ENCODE data around the gene PLEKHG5.

Gene PLEKHG5

DNA sequence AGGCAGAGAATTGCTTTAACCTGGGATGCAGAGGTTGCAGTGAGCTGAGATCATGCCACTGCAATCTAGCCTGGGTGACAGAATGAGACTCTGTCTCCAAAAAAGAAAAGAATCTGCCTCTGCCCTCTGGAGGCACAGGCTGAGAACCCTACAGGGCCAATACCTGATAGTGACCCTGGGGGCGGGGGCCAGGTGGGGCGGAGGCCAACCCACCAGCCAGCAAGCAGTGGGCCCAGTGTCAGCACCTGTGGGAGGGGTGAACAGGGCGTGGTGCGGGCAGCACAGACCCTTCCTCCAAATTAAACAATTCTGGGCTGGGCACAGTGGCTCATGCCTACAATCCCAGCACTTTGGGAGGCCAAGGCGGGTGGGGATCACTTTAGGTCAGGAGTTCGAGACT, 19.0 kb upstream of the PLEKHG5 start:
- H3K27ac ChIP-seq: no peak overlapping the region
- TF ChIP-seq CTCF (conservative IDR thresholded peaks at IDR 0.05): no peak
- no peak for TF ChIP-seq ZFX (IDR thresholded peaks at IDR 0.05)

DNA sequence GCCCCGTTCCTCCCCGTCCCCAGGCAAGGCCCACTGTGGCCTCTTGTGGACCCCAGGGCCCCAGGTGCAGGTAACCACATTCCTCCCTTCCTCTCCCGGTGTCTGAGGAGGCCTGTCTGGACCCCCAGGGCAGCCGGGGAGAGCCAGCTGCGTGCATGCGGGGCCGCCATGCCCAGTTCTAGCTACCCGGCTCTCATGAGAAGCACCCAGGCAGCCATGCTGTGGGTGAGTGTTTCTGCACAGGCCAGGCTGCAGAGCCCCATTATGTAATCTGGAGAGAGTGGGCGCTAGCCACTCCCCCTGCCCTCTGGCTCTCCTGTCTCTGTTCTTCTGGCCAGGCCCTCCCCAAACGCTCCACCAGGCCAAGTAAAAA, 18.4 kb upstream of the PLEKHG5 start:
- TF ChIP-seq CTCF (conservative IDR thresholded peaks at IDR 0.05) (no peak), ZFX (IDR thresholded peaks at IDR 0.05) (no peak)
- H3K27ac ChIP-seq: no peak overlapping the region

- H3K27ac ChIP-seq: no peak overlapping the region
- TF ChIP-seq ZFX (IDR thresholded peaks at IDR 0.05): no peak
- TF ChIP-seq CTCF (conservative IDR thresholded peaks at IDR 0.05): no peak
Measured at GRCh38 chr1:6509220-6509918, 17.9 kb upstream of the PLEKHG5 start.

GRCh38 chr1:6508816-6509189, 17.3 kb upstream of the PLEKHG5 start:
- TF ChIP-seq CTCF (conservative IDR thresholded peaks at IDR 0.05): no peak
- no peak for TF ChIP-seq ZFX (IDR thresholded peaks at IDR 0.05)
- H3K27ac ChIP-seq: no peak overlapping the region

DNA sequence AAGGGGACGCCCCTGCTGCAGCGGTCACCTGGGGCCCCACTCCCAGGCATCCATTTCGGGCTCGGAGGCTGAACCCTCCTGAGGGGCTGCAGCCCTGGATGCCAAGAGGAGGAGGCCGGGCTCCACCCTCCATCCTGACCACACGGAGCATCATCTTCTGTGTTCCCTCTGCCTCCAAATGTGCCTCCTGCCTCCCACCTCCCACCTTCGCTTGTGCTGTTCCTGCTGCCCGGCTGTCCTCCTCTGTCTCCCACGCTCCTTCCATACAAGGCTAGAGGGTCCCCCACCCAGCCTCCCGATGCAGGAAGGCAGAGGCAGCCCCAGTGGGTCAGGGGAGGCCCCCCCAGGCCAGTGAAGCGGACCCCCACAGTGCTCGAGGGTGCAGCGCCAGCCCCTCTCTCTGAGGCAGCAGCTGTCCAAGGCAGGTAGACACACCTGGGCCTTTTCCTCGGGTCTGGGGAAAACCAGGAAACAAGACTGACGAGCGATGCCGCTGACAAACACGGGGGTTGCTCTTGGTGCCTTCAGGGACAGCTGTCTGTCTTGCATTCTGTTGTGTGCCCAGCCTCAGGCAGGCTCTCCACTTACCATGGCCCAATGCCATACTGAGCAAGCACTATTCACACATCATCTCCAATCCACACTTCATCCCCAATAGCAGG, 16.8 kb upstream of the PLEKHG5 start:
- no peak for TF ChIP-seq CTCF (conservative IDR thresholded peaks at IDR 0.05)
- TF ChIP-seq ZFX (IDR thresholded peaks at IDR 0.05): no peak
- no peak overlapping the region for H3K27ac ChIP-seq

GRCh38 chr1:6507461-6507911, 16.0 kb upstream of the PLEKHG5 start:
- no peak overlapping the region for H3K27ac ChIP-seq
- TF ChIP-seq CTCF (conservative IDR thresholded peaks at IDR 0.05) (no peak), ZFX (IDR thresholded peaks at IDR 0.05) (no peak)

- H3K27ac ChIP-seq: no peak overlapping the region
- TF ChIP-seq ZFX (IDR thresholded peaks at IDR 0.05): no peak
- no peak for TF ChIP-seq CTCF (conservative IDR thresholded peaks at IDR 0.05)
Measured at GRCh38 chr1:6507037-6507428, 15.6 kb upstream of the PLEKHG5 start.
